GM12874 (cell line): ENCODE results near the gene HCN4.

ENCODE experiments used
- TF ChIP-seq, protein P1 (sequence below): IDR thresholded peaks from 2 replicates; pipeline ENCODE4 v1.5.1; 2011; ENCODE audit warnings: low read depth, mild to moderate bottlenecking, control low read depth, low read length, moderate library complexity; ENCODE audit not compliant: insufficient read depth

Gene HCN4

DNA sequence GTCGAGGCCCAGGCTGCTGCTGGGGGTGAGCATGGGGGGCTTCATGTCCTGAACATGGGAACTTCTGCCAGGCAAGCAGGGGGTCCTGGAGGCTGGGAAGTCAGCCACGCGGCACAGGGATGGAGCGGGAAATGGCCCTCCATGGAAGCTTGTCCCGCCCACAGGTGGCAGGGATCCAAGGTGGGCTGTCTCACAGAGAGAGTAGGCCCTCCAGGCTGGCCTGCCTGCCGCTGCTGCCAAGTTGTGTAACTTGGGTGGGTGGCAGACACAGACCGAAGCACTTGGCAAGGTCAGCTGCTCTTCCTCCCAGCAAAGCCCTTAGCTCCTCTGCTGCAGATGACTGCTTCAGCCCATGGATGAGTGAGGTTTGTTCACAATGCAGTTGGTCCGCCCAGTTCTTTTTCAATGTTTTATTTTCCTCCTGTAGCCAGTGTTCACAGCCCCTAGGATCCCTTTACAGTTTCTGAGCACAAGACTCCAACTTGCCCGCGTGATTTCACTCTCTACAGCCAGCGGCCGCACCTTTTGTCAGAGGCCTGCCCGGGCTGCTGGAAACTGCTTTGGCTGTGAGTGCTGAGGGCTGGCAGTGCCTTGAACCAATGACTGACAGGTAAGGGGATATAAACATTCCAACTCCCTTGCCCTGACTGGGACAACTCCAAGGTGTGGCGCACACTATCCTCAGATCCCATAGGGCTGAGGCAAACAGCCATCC lies 26.7 kb downstream of the HCN4 start:
- TF ChIP-seq, protein P1, sequence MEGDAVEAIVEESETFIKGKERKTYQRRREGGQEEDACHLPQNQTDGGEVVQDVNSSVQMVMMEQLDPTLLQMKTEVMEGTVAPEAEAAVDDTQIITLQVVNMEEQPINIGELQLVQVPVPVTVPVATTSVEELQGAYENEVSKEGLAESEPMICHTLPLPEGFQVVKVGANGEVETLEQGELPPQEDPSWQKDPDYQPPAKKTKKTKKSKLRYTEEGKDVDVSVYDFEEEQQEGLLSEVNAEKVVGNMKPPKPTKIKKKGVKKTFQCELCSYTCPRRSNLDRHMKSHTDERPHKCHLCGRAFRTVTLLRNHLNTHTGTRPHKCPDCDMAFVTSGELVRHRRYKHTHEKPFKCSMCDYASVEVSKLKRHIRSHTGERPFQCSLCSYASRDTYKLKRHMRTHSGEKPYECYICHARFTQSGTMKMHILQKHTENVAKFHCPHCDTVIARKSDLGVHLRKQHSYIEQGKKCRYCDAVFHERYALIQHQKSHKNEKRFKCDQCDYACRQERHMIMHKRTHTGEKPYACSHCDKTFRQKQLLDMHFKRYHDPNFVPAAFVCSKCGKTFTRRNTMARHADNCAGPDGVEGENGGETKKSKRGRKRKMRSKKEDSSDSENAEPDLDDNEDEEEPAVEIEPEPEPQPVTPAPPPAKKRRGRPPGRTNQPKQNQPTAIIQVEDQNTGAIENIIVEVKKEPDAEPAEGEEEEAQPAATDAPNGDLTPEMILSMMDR = no peak

DNA sequence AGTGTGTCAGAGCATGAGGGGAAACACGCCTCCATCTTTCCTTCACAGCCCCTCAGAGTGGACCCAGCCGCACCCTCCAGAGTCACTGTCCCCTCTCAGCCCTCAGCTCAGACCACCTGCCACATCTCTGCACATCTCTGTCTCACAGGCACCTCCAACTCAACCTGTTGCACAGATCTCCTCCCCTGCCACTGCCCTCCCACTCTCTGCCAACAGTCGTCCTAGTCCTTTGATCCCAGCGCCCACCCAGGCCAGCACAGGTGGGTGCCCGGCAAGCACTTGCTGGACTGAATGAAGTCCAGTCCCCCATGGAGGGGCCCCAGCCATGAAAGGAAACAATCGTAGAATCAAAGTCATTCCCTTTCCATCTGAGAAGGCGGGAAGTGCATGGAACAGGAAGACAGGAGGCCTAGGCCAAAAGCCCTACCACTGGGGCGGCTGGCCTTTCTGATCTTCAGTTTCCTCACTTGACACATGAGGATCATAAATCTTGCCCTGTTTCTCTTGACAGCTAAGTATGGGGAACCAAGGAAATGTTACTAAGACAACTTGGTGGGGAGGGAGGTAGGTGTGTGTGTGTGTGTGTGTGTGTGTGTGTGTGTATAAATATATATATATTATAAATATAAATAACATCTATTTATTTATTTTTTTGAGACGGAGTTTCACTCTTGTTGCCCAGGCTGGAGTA lies 28.1 kb downstream of the HCN4 start:
- TF ChIP-seq, protein P1 = no peak

DNA sequence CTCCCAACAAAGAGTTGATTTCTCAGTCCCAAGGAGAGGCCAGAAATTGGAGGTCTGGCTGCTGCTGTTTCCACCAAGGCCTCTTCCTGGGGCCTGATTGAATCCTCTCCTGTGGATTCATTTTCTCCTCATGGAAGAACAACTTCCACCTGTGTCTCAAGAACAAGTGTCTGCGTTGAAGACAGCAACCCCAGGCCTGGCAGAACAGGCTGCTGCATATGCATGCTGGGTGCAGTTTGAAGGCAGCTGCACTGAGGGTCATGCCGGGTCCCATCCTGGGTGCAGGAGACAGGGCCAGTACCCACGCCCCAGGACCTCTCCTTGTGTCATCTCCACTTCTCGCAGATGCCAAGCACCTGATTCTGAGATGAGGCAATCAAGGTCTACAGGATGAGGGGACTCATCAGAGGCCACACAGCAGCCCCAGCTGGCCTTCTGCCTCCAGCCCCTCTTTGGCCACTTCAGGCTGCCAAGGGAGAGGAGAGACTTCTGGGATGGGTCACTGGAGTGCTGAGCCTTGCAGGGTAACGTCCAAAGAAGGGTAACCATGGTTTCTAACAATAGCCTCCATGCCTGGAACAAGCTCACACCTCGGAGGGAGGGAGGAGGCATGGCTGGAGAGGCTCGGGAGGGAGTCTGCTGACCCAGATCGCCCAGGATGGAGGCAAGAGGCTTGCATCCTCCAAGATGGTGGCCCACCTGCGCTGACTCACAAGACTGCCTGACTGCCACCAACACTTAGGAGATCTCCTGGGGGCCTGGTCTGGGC lies 30.0 kb downstream of the HCN4 start:
- TF ChIP-seq, protein P1 = no peak

DNA sequence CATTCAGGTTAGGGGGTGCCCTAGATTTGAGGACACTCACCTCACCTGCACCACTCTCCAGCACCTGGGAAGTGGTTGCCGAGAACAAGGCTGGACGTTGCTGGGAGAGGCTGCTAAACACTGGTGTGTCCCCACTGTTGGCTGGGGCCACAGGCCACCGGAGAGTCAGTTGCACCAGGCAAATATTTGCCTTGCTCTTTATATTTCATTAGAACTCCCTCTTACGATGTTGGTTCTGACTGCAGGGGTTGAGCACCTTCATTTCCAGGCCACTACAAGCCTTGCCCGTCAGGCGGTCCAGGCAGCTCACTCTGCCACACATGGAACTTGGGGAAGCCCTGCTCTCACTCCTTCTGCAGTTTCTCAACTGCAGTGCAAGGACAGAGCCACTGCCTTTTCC lies 30.7 kb downstream of the HCN4 start:
- TF ChIP-seq, protein P1 = no peak

DNA sequence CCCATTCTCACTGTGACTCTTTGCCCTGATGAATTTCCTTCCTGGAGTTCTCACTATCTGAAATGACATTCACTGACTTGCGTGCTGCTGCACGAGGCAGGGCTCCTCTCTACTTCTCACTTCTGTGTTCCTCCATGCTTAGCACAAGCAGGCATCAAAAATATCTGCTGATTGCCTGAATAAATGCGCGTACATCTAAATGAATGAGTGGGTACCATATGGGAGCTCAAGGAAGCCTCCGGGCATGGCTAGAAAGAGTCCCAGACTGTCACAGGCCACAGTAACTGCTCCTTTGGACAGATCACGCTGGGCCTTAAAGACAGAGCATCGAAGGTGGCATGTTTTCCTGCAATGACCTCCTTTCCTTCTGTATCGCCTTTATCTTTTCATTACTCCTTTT lies 31.6 kb downstream of the HCN4 start:
- TF ChIP-seq, protein P1 = no peak

DNA sequence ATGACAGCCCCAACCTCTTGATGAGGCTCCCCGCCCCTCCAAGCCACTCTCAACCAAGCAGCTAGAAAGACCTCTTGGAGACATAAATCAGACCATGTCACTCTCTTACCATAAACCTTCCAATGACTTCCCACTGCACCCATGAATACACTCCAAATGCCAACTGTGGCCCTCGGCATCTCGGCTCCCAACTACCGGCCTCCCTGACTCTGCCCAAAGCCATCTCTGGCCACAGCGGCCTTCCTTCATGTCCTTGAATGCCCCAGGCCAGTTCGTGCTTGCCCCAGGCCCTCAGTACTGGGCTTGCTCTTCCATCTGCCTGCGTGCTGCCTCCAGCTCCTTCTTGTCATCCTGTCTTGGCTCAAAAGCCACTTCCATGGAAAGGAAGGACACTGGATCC lies 32.0 kb downstream of the HCN4 start:
- TF ChIP-seq, protein P1 = no peak

DNA sequence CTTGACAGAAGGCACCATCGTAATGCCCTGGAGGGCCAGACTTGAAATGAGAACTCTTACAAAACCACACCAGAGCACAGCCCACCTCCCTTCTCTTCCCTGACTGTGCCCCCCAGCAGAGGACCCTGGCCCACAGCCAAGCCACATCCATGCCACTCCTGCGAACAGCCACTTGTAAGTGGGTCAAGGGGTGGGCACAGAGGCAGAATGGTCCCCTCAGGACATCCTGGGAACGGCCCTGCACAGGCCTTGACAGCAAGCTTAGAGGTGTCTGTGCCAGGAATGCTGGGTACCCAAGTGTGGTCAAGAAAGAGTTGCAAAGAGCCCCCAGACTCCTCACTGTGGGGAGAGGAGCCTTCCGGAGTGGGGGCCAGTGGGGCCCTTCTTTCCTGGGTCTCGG lies 33.3 kb downstream of the HCN4 start:
- TF ChIP-seq, protein P1 = no peak
